WI38 (cell line): ENCODE data around the gene IKZF2.

ENCODE experiments used
- H3K4me3 ChIP-seq: 2 replicates; pipeline ENCODE4 v1.5.1; 2011; ENCODE audit warnings: low read depth, mild to moderate bottlenecking, control low read depth, low read length
- CTCF ChIP-seq: IDR thresholded peaks from 2 replicates; pipeline ENCODE4 v1.5.1; 2012; ENCODE audit warnings: low read depth, mild to moderate bottlenecking, control low read depth, low read length

Gene IKZF2

DNA sequence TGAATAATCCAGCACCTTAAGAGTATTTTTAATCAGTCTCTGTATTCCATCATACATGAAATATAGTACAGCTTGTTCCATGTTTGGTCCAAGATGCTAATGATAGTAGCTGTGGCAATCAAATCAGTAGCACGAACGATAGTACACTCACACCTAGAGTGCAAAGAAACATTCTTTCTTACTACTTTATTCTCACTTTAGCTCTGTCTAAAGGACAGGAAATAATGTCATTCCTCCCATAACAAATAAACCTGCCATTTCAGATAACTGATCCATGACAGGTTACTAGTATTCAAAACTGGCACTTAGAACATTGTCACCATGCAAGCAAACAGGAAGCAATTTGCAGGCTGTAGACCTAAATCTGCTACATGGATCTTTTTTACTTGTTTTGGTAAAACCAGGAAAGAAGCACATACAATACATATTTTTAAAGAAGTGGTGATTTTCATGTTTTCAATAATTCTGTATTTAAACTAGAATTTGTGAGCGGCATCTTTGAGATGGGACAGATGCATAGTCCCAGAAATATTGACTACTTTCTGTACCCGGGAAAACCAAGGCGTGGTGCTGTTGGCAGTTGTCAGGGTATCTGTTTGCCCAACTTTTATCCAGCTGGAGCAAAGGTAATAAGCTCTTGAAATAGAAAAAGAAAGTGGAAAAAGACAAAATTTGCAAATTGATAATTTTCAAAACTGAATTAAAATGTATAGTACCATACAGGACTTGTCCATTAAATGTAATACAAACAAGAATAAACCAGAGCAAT lies 49.5 kb downstream of the IKZF2 start:
- H3K4me3 ChIP-seq: no peak overlapping the region
- TF ChIP-seq CTCF: no peak

GRCh38 chr2:213101109-213101508 lies 50.3 kb downstream of the IKZF2 start:
- no peak for TF ChIP-seq CTCF
- H3K4me3 ChIP-seq: no peak overlapping the region

DNA sequence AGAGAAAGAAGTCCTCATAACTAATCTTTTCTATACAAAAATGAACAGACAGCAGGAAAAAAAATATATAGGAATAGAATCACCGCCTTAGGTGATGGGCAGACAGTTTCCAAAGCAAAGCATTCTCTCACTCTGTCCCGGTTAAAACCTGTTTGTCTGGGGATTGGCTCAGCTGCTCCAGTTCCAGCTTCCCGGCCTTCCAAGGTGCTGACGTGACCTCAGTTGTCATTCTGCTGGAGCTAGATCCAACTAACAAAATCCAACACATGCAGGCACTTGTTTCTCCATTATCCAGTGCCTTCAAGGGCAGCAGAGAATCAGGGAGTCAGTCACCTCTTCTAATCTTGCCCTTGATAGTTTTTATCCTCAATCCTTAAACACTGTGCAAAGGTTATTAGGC lies 52.8 kb downstream of the IKZF2 start:
- TF ChIP-seq CTCF: no peak
- H3K4me3 ChIP-seq: no peak overlapping the region

GRCh38 chr2:213091765-213092164 lies 59.6 kb downstream of the IKZF2 start:
- no peak overlapping the region for H3K4me3 ChIP-seq
- TF ChIP-seq CTCF: no peak

GRCh38 chr2:213090772-213091171 lies 60.6 kb downstream of the IKZF2 start:
- TF ChIP-seq CTCF: no peak
- no peak overlapping the region for H3K4me3 ChIP-seq

GRCh38 chr2:213089438-213089837 lies 62.0 kb downstream of the IKZF2 start:
- no peak overlapping the region for H3K4me3 ChIP-seq
- TF ChIP-seq CTCF: no peak

DNA sequence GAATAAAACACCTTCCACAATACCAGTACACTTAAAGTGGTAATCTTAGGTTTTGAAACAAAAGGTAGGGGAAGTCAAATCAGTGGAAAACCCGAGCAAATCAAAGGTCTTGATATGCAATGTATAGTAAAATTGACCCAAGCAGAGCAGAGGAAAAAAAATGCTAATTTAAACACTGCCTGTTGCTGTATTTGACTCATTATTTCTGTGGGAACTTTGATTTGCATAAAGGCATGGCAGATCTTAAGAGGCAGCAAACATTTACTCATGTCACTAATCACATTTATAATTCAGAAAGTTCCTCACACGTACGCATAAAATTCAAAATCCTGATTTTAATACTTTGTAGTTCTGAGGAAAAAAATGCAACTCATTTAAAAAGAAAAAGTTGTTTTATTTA lies 64.4 kb downstream of the IKZF2 start:
- no peak overlapping the region for H3K4me3 ChIP-seq
- no peak for TF ChIP-seq CTCF
